NCI-H128 (cell line): ENCODE data around the gene KAZN.

Source experiments
- DNase-seq: peaks from one replicate; lab custom pipeline; 2025; ENCODE audit not compliant: unreplicated experiment; lab: John Stamatoyannopoulos, UW

The KAZN gene

DNA sequence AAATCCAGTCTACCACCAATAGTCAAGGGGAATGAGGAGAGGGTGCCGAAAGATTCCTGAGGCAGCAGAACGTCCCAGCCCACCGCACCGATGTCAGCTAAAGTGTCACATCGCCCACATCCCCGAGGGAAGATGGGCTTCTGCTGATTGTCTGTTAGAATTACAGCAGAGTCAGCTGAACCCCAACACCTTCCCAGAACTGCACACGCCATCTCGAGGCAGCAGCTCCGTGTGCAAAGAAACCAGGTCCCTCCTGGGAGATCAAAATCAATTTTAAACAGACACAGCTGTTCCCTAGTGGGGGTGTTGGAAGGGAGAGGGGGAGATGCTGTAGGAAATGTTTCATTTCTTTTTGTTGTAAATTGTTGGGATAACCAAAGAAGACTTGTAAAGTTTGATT, 12.8 kb upstream of the KAZN start:
- no peak for DNase-seq

DNA sequence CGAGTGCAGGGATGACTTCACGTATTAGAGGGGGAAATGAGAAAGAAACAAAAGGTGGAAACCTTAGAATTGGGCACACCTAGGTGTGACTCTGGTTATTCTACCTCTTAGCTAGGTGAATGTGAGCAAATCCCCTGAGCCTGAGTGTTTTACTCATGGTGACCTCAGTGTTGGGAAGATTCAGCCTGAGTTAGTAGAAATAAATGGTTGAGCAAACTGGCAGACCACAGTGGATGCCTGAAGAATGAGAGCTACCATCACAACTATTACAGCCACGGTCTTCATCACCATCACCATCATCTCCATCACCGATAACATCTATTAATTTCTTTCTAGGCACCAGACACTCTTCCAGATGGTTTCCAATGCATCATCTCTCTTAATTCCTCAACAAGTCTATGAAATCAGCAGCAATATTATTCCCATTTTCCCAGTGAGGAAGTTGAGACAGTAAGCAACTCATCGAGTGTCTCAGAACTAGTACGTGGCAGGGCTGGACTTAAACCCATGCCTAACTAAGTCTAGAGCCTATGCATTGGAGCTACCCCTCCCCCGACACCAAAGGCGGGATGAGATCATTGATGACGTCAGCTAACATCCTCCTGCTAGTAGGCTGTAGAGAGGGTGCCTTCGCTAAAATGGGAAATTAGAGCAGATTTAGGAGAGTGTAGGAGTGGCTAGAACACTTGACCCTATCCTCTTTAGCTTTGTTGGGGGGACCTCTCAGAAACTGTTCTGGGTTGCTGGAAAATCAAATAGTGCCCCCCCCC, 7.9 kb upstream of the KAZN start:
- DNase-seq: no peak

DNA sequence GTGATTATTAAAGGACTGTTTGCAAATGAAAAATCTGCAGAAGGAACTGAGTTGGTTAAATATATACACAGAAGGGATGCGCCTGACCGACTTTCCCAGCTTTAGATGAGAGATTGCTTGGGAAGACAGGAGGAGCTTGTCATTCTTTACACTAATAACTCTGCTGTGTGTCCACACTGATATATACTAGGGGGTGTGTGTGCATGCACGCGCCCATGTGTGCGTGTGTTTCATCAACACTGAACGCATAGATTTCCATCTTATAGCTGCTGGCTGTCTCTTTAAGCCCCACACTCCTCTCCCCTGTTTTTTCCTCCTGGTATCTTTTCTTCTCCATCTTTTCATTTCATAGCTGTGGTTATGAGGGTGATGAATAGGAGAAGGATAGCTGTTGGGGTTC, 6.9 kb upstream of the KAZN start:
- DNase-seq: no peak

DNA sequence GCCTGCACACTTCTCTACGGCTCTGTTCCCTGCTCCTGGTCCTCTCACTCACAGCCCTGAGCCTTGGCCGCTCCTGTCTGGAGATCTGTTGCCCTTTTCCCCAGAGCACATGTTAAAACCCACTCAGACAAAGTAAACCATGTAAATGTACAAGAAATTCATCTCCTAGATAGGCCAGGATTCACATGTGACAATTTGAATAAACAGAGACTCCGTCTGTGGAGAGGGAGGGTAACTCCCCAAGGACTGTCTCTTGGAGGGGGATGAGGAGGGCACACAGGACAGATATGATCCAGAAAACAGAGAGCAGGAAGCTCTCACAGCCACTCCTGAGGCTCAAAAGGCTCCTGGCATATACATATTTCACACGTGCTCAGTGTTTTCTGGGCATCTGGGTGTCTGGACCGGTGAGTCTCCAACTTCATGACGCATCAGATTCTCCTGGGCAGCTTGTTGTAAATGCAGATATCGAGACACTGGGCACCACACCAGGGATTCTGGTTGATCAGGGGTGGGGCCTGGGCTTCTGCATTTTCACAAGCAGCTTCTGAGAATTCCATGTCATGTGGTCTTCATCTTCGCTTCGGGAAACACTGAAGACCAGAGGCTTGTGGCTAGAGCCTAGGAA, 6.4 kb upstream of the KAZN start:
- no peak for DNase-seq

DNA sequence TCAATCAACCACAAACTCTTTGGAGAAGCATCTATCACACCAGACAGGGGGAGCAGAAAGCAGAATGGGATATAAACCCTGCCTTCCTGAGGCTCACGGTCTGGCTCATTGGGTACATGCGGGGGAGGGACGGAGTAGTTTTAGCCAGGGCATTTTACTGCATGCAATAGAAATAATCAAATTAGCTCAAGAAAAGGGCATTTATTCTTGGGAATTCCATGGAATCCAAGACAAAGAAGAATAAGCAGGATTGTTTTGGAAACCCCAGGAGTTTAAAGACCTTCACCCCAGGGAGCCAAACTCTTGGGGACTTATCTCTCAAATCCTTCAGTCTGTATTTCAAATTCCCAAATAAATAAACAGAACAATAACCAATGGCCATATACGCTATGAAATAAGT, 5.2 kb upstream of the KAZN start:
- DNase-seq: no peak

DNA sequence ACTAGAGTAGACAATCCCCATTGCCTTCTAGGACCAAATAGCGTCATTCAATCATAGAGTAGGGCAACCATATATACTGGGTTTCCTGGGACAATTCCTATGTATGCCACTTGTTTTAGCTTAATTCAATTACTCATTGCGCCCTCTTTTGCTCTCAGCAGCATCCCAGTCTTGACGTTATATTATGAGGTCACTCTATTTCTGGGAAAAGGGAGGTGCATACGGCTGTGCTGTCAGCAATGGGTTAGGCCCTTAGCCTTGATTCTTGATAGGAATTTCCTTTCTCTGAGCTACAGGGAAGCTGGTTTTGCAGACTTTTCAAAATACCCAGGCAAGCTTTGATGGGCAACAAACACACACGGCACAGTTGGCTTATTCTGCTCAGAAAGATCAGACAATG, 4.4 kb upstream of the KAZN start:
- no peak for DNase-seq

DNA sequence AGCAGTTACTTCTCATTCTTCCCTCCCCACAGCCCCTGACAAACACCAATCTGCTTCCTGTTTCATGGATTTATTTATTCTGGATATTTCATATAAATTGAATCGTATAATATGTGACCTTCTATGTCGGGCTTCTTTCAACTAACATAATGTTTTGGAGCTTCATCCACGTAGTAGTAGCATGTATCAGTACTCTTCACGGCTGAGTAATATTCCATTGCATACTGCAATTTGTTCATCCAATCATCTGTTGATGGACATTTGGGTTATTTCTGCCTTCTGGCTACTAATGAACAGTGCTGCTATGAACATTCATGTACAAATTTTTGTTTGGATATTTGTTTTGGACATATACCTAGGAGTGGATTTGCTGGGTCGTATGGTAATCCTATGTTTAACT, 1.9 kb upstream of the KAZN start:
- DNase-seq: no peak

DNA sequence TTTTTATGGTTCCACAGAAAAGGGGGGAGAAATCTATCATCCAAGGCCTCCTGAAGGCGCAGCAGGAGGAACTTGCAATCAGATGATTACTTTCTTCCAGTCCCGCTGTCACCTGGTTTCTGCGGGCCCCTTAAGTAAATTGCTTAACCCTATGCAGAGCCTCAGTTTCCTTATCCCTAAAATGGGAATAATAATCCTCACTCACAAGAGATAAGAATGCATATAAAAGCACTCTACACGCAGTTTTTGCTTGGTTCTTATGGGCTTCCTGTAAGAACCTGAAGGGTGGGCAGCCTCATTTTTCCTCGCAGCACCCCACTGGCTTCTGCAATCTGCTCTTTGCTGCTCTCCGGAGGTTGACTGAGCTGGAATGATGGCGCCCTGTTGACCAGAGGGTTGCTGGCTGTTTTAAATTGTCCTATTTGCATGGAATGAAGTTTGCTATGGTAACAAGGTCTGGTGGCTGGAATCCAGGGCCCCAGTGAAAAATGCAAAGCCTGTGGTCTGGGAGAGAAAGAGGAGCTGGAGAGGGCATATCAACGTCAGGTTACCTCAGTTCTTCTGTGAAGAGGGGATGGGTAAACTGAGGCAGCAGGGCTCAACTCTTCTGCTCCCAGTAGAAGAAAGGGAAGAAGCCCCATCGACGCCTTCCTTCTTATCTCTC, 1.0 kb upstream of the KAZN start:
- no peak for DNase-seq

DNA sequence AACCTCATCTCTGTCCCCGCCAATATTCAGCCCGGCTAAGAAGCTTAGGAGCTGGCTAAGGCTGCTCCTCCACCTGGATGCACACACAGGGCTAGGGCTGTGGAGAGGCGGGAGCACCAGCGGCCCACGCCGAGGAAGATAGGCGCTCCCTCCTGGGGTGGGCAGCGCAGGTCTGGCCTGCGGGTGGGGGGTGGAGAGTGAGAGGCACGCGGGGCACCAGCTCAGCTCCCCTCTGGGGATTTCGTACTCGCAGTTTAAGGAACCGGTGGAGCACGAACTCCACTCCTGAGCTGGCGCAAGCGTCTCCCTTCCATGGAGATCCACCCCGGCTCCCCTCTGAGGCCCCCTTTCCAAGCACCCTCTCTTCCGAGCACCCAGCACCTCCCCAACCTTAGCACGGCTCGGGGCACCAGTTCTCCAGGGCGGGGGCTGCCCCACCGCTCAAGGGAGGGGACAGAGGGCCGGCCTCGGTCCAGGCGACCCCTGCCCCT, 433 bp upstream of the KAZN start:
- DNase-seq: no peak

DNA sequence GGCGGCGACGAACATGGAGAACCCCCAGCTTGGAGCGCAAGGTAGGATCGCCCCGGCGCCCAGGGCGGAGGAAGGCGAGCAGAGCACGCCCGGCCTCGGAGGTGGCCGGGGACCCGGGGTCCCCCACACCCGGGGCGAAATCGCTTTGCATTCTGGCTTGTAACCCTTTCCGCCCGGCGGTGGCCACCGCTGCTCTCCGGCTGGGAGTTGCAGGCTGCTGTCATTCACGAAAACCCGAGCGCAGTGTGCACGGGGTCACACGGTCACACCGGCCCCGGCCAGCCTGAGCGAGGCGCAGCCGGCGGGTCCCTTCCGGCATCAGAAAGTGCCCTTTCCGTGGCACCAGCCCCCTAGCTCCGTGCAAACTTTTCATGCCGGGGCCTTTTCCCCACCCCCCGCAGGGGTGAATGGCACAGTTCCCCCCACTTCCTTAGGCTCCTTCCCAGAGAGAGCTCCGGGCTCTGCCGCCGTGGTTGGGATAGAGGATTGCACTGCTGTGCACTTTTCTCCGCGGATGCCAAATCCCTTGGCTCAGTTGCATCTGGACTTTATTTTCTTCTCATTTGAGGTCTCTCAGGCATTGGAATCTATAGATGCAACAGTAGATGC, 802 bp downstream of the KAZN start:
- DNase-seq: no peak

DNA sequence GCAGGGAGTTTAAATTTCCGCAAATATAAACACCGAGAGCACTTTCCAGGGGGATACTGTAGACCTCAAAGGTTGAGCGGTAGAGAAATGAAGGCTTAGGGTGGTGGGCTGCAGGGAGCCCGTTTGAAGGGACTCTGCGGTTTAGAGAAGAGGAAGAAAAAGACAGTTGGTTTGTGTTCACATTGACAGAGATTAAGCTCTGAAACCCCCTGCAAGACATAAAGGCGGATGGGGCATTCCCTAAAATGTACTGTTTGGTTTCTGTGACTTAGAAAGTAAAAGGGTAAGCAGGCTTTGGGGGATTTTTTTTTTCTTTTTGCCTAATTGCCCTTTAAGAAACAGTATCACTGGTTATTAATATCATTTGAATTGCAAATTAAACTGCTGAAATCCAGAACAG, 1.3 kb downstream of the KAZN start:
- no peak for DNase-seq

DNA sequence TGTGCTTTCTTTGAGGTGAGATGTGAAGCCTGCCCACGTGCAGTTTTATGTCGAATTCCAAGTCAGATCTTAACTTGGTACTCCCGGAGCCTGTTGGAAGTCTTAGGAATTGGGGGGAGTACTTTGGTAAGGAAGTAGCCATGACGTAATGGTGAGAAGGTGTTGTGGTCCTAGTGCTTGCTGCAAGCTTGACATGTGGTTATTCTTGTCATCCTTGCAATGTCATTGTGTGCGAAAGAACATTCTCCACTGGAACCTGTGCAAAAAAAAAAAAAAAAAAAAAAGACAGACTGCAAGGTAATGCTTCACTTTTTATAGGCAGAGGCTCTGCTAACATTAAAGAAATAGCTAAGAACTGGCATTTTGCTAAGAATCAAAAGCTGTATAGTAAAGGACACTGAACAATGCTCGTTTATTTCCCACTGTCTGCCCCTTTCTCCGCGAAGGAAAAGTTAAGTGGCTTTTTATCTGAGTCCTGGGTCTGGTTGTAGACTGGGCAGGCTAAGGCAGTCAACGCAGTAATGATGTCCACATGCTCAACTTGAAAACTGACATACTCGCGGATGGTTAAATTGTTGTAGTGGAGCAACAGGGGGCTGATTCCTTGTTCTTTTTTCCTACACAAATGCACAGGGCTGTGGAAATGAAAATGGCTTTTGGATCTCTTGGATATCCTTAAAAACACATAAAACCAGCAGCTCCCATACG, 2.1 kb downstream of the KAZN start:
- no peak for DNase-seq

DNA sequence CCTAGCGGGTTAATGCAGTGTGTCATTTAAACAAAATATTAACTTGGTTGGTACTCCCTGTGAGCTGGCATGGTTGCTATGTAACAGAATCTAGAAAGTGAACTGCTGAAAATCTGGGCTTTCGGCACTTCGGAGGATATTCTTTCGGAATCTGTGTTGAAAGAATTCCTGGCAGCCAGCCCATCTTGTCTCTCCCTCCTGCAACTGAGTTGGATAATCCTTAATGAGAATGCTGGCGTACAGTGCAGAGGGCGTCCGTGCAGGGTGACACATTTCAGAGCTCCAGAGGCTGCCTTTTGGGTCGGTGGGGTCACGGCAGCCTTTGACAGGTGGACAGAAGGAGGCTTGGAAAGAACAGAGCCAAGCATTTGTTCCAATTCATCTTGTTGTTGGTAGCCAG, 3.7 kb downstream of the KAZN start:
- DNase-seq: no peak

DNA sequence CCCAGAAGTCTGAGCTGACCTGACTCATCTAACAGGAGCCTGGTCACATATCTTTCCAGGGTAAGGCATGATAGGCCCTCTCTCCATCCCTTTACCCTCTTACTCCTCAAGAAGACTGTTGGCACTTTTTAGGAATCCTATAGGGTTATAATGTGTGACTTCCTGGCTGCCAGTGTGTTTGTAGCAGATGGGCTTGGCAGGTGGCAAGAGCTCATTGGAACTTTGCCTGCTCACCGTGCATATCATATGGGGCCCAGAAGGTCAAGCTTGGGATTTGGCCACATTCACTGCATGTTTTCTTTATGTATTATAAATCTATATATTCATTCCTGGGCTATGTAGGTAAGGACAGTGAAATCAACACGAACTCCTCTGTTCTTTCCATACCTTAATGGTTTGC, 5.2 kb downstream of the KAZN start:
- no peak for DNase-seq

DNA sequence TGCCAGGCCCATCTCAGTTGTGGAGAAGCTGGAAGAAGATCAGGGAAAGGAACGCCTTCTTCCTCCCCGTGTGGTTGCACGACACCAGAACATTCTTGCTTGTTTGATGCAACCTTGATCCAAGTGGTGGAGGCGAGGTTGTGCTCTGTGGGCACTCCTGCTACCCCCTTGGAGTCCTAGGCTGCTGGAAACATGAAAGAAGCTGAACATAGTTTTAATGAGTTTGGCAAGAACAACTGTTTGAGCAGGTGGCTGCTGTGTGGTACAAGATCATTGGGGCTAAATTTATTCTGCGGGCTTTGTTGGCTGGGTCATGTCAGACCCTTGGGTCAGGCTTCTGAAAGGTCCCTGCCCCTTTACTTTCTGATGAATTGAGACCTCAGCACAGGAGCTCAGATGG, 5.9 kb downstream of the KAZN start:
- no peak for DNase-seq

DNA sequence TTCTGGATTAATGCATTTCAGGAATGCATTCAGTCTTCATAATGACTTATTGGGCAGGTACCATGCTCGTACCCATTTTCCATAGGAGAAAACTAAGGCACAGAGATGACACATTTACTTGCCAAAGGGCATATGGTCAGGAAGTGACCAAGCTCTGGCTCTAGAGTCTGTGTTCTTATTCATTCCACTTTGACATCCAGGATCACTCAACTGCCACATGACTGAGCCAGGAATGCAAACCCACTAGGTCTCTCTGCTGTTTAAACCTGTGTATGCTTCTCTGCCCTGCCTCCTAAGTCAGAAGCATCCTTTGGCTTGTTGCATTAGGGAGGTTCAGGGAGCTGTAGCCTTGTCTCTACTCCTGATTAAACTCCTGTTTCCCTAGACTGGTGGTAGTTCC, 7.5 kb downstream of the KAZN start:
- no peak for DNase-seq

DNA sequence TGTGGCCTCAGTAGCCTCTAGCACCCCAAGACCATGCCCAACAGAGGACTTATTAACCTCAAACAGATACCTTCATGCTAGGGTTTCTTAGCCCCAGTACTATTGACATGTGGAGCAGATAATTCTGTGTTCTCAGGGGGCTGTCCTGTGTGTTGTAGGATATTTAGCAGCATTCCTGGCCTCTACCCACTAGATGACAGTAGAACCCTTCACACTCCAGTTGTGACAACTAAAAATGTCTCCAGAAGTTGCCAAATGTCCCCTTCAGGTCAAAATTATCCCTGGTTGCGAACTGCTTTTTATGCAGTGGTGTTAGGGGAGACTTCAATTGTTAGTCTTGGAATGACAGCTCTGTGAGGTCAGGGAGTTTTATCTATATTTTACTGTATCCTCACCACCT, 8.1 kb downstream of the KAZN start:
- DNase-seq: no peak

DNA sequence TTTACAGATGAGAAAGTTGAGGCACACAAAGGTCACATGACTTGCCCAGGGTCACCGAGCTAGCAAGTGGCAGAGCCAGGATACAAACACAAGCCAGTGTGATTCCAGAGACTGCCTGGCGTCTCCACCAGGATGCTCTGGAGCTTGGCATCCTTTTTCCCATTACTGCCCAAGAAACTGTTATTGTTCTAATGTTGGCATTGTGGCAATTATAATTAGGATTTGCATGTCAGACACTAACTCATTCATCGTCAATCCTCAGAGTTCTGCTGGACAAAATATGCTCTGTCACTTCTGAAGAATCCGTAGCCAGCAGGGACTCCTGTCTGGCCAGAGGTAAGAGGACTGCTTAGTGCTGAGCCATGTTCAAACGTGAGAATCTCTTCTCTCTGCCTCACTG, 8.8 kb downstream of the KAZN start:
- no peak for DNase-seq

DNA sequence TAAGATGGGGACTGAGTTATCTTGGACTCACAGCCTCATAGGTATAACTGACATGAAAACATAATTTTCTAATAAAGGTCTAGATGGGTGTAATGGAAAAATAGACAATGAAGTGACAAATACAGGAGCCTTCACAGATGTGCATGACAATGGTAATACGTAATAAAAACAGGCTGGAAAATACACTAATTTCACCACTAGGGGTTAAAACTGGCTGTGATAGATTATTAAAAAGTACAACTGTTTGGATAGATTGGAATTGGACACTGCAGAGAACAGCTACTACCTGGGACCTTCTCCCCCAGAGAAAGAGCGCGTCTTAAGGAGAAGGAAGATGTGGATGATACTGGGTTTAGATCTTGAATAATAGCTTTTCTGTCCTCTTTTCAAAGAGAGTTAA, 9.8 kb downstream of the KAZN start:
- DNase-seq: no peak

DNA sequence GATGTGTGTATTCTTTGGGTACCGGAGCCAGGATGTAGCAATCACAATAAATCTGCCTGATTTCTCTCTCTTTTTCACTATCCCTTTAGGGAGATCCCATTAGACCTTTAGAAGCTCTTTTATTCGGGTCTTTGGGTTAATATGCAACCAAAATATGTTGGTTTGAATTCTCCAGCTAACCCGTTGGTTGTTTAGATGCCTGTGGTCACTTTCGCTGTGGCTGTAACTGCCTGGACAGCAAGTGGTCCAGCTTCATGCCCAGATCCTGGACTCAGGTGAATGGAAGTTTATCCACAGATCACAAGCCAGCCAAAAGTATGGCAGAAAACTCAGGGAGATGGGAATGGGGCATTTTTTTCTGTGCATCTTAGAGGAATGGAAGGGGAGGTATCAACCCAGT, 12.3 kb downstream of the KAZN start:
- no peak for DNase-seq

DNA sequence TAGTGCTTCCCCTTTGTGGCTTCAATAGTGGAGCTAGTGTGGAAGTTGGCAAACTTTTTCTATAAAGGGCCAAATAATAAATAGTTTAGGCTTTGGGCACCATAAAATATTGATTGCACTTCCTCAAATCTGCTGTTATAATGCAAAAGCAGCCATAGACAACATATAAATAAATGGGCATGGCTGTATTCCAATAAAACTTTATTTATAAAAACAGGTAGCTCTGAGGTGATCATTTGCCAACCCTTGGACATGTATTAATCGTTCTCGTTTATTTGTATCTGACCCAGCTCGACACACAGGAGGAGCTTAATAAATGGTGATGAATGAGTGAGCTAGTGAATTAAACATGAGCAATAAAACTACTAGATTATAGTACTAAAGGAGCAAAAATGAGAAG, 13.3 kb downstream of the KAZN start:
- DNase-seq: no peak
